Measurements from ENCODE around the gene KIF18A. TPM values are rescaled to one million over a fixed set of nuclear protein-coding genes. Genes with fewer than 3 reads are reported as not detected.

Gene KIF18A
- total RNA-seq, 1 donor from 2014 or later, result 14.7 TPM

DNA sequence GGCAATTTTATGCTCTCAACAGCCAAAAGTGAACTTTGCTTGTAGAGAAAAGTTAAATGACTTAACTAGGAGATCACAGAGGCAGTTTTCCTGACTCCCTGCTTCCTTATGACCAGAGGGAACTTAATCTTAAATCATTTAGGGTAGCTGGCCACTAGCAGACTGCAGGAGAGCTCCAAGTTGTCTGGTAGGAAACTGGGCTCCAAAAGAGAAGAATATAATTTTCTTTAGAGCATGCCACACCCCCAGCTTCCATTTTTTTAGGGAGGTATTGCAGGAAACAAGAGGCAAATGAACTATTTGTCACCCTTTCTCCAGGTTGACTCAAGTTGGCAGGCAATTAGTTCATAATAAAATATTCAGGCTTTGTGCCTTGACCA, 2.9 kb upstream of the KIF18A start:
- DNase-seq (ENCODE audit: low spot score in 2 of 2, unreplicated experiment in 2 of 2), result no peak
- peaks cover 12% of the 10 kb centered on the region for H3K36me3 Mint-ChIP-seq

GRCh38 chr11:28110108-28110820, 2.3 kb upstream of the KIF18A start:
- Mint-ChIP-seq H3K36me3 (peaks cover 12% of the 10 kb centered on the region), H3K9me3 (no peaks in the 10 kb centered on the region), H3K27ac (peak overlapping the region; percentile 100), H3K4me3 (peak overlapping the region; percentile 97), H3K27me3 (ENCODE audit: low read depth) (no peaks in the 10 kb centered on the region), H3K4me1 (peaks cover 40% of the 10 kb centered on the region)
- TF ChIP-seq, protein P1, sequence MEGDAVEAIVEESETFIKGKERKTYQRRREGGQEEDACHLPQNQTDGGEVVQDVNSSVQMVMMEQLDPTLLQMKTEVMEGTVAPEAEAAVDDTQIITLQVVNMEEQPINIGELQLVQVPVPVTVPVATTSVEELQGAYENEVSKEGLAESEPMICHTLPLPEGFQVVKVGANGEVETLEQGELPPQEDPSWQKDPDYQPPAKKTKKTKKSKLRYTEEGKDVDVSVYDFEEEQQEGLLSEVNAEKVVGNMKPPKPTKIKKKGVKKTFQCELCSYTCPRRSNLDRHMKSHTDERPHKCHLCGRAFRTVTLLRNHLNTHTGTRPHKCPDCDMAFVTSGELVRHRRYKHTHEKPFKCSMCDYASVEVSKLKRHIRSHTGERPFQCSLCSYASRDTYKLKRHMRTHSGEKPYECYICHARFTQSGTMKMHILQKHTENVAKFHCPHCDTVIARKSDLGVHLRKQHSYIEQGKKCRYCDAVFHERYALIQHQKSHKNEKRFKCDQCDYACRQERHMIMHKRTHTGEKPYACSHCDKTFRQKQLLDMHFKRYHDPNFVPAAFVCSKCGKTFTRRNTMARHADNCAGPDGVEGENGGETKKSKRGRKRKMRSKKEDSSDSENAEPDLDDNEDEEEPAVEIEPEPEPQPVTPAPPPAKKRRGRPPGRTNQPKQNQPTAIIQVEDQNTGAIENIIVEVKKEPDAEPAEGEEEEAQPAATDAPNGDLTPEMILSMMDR (IDR thresholded peaks at IDR 0.05; ENCODE audit: unreplicated experiment), result no peak
- peak in 1 of 2 experiments; percentile 59 for DNase-seq (ENCODE audit: low spot score in 2 of 2, unreplicated experiment in 2 of 2)

More for the DNA sequence above, 2.9 kb upstream of the KIF18A start:
- TF ChIP-seq, protein P1 (IDR thresholded peaks at IDR 0.05; ENCODE audit: unreplicated experiment), result no peak
- H3K27me3 Mint-ChIP-seq (ENCODE audit: low read depth), result no peaks in the 10 kb centered on the region
- peak overlapping the region; percentile 100 for H3K27ac Mint-ChIP-seq
- H3K4me1 Mint-ChIP-seq, result peaks cover 35% of the 10 kb centered on the region
- H3K9me3 Mint-ChIP-seq, result no peaks in the 10 kb centered on the region
- H3K4me3 Mint-ChIP-seq, result peak overlapping the region; percentile 97

- peak overlapping the region; percentile 100 for H3K27ac Mint-ChIP-seq
- no peaks in the 10 kb centered on the region for H3K27me3 Mint-ChIP-seq (ENCODE audit: low read depth)
- H3K36me3 Mint-ChIP-seq, result peaks cover 9% of the 10 kb centered on the region
- DNase-seq (ENCODE audit: low spot score in 2 of 2, unreplicated experiment in 2 of 2), result no peak
- H3K9me3 Mint-ChIP-seq, result no peaks in the 10 kb centered on the region
- H3K4me1 Mint-ChIP-seq, result peaks cover 45% of the 10 kb centered on the region
- H3K4me3 Mint-ChIP-seq, result peak overlapping the region; percentile 97
- TF ChIP-seq, protein P1 (IDR thresholded peaks at IDR 0.05; ENCODE audit: unreplicated experiment), result no peak
Observed at GRCh38 chr11:28108958-28109357, 1.0 kb upstream of the KIF18A start.

GRCh38 chr11:28107191-28107749, 686 bp downstream of the KIF18A start:
- peaks cover 47% of the 10 kb centered on the region for H3K4me1 Mint-ChIP-seq
- peak overlapping the region; percentile 100 for H3K27ac Mint-ChIP-seq
- peak overlapping the region; percentile 97 for H3K4me3 Mint-ChIP-seq
- TF ChIP-seq, protein P1 (IDR thresholded peaks at IDR 0.05; ENCODE audit: unreplicated experiment), result no peak
- no peaks in the 10 kb centered on the region for H3K27me3 Mint-ChIP-seq (ENCODE audit: low read depth)
- H3K36me3 Mint-ChIP-seq, result peaks cover 4% of the 10 kb centered on the region
- DNase-seq (ENCODE audit: low spot score in 2 of 2, unreplicated experiment in 2 of 2), result no peak
- no peaks in the 10 kb centered on the region for H3K9me3 Mint-ChIP-seq

- Mint-ChIP-seq H3K36me3 (no peaks in the 10 kb centered on the region), H3K4me3 (peak overlapping the region; percentile 97), H3K27ac (peak overlapping the region; percentile 84), H3K4me1 (peaks cover 47% of the 10 kb centered on the region), H3K27me3 (ENCODE audit: low read depth) (no peaks in the 10 kb centered on the region), H3K9me3 (no peaks in the 10 kb centered on the region)
- DNase-seq (ENCODE audit: low spot score in 2 of 2, unreplicated experiment in 2 of 2), result no peak
- TF ChIP-seq, protein P1 (IDR thresholded peaks at IDR 0.05; ENCODE audit: unreplicated experiment), result peak; percentile 8
Observed at GRCh38 chr11:28106353-28107043, 1.5 kb downstream of the KIF18A start.

All from mesothelial cell of epicardium (in vitro differentiated cells).